Measurements from ENCODE around the gene HMOX2.

HMOX2 gene

DNA sequence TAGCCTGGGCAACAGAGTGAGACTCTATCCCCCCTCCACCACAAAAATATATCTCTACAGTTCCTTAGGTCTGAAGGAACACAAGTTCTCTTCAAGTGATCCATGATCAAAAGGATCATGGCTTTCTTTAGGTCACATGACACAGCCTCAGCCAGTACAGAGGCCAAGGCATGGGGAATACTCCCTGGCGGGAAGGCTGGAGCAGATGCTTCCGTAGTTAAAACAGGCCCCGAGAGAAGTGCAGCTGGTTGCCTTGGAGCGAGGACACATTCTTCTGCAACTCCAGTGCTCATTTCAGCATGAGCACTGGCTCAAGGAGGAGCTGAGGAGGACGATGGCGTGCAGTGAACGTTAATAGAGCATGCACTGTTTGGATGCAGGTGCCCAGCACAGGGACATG is 48.9 kb downstream of the HMOX2 start:
- in situ Hi-C loops (cut with MboI; ENCODE audit: low sequenced_read_pairs, unreplicated experiment), result no loop called here
- no peak for TF ChIP-seq CTCF (IDR thresholded peaks at IDR 0.05; ENCODE audit: borderline replicate concordance, control extremely low read depth, extremely low read depth, insufficient read depth, missing control alignments)

DNA sequence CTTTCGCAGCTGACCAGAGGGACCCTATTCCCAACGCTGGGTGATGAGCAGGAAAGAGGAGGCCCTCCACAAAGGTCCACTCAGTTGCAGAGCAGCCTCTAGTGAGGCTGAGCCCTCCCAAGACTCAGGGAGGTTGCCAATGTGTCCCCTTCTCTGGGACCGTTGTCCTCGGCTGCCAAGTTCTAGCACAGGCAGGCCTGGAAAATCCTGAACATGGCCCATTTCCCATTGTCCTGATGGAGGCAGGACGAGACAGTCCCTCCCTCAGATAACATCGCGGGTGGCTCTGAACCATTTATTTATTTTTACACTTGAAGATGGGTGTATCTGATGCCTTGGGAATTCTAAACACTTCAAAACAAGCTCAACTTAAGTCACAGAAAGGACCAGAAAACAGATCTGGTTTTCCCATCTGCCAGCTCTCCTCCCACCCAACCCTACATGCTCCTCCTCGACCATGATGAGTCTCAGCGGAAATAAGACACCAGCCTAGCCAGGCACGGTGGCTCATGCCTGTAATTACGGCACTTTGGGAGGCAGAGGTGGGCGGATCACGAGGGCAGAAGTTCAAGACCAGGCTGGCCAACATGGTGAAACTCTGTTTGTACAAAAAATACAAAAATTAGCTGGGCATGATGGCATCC is 49.6 kb downstream of the HMOX2 start:
- DNase-seq (ENCODE audit: low spot score), result no peak
- in situ Hi-C loops (cut with MboI; ENCODE audit: low sequenced_read_pairs, unreplicated experiment), result no loop called here
- no peak for TF ChIP-seq CTCF (IDR thresholded peaks at IDR 0.05; ENCODE audit: borderline replicate concordance, control extremely low read depth, extremely low read depth, insufficient read depth, missing control alignments)

More for the DNA sequence above, 48.9 kb downstream of the HMOX2 start:
- DNase-seq (ENCODE audit: low spot score), result no peak

DNA sequence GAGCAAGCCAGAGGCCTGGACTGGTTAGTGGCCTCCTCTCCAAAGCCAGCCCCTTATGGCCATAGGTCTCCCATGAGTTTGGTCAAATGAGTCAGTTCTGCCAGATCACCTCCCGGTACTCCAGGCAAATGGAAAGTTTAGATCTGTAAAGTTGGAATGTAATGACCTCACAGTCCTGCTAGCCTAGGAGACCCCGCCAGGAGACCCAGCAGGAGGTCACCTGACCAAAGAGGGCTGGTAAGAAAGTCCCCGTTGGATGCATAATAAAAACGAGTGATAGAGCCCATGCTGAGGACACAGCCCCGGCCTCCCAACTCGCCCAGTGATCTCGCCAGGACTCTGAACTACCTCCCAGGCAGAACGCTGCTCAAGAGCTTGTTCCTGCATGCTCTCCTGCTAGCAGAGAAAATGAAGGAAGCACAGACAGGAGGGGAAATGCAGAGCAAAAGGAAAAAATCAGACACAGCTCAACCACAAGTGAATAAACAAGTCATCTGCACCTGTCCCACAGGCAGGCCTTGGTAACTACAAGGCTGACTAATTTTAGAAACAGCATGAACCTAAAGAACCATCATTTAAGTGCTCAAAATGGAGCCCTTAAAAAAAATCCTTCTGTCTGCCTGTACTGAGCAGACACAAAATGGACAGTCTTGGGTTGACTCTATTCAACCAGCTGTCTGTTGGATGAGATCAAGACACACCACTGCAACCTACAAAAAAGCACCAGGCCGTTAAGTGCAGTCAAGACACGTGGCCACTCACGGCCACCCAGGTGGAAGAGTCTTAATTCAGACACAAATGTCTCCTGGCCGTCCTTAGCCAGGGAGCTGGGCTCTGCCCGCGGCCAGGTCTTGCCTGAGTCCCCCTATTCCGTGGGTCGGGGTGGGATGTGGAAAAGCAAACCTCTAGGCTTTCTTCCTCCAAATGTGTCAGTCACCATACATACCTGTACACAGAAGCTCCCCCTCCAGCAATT is 53.2 kb downstream of the HMOX2 start:
- DNase-seq (ENCODE audit: low spot score), result no peak
- in situ Hi-C loops (cut with MboI; ENCODE audit: low sequenced_read_pairs, unreplicated experiment), result no loop called here
- no peak for TF ChIP-seq CTCF (IDR thresholded peaks at IDR 0.05; ENCODE audit: borderline replicate concordance, control extremely low read depth, extremely low read depth, insufficient read depth, missing control alignments)

GRCh38 chr16:4531811-4532210 is 55.6 kb downstream of the HMOX2 start:
- in situ Hi-C loops (cut with MboI; ENCODE audit: low sequenced_read_pairs, unreplicated experiment), result no loop called here
- TF ChIP-seq CTCF (IDR thresholded peaks at IDR 0.05; ENCODE audit: borderline replicate concordance, control extremely low read depth, extremely low read depth, insufficient read depth, missing control alignments), result no peak

GRCh38 chr16:4532238-4532637 is 56.0 kb downstream of the HMOX2 start:
- in situ Hi-C loops (cut with MboI; ENCODE audit: low sequenced_read_pairs, unreplicated experiment), result no loop called here
- DNase-seq (ENCODE audit: low spot score), result no peak
- no peak for TF ChIP-seq CTCF (IDR thresholded peaks at IDR 0.05; ENCODE audit: borderline replicate concordance, control extremely low read depth, extremely low read depth, insufficient read depth, missing control alignments)

More at GRCh38 chr16:4531811-4532210, 55.6 kb downstream of the HMOX2 start:
- DNase-seq (ENCODE audit: low spot score), result no peak

GRCh38 chr16:4533490-4533889 is 57.3 kb downstream of the HMOX2 start:
- DNase-seq (ENCODE audit: low spot score), result no peak
- in situ Hi-C loops (cut with MboI; ENCODE audit: low sequenced_read_pairs, unreplicated experiment), result no loop called here
- no peak for TF ChIP-seq CTCF (IDR thresholded peaks at IDR 0.05; ENCODE audit: borderline replicate concordance, control extremely low read depth, extremely low read depth, insufficient read depth, missing control alignments)
